GM21360 (cell line): ENCODE measurements around the gene ZNF536.

Experiments used
- ATAC-seq: cut with Tn5 transposase; IDR thresholded peaks from one replicate; pipeline ENCODE4 v1.9.1; 2021; ENCODE audit warnings: mild to moderate bottlenecking, moderate library complexity; ENCODE audit not compliant: unreplicated experiment

The ZNF536 gene

DNA sequence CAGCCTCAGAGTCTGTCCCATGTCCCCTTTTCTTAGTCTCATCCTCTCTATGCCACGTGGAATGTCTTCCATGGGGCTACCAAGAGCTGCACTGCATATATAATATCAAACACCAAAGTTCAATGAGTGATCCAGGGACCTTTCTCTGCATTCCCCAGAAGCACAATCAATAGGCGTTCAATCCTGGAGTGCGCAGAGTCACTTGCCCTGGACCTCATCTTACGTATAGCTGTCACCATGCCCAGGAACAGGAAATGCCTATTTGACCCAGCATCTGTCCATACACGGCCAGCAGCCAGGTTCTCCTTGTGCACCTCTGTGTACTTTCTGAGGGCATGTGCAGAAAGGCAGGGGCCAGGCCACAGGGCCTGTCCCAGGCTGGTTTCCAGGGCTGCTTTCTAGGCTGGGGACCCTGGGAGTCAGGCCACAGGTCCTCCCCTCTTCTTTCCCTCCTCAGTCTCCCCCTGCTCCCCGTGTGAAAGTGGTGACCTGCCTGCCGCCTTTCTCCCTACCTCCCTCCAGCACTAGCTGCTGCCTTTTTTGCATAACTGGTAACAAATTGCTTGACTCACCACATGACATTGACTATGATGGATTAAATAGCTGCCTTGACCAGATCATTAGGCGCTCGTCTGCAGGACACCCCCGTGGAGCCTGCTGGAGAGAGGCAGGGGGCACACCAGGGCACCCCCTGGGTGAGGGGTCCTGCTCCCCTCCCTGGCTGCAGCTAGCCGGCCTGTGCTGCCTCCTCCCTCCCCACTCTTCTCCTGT, 222.0 kb downstream of the ZNF536 start:
- ATAC-seq = no peak

GRCh38 chr19:30596268-30596667, 224.1 kb downstream of the ZNF536 start:
- ATAC-seq = no peak

DNA sequence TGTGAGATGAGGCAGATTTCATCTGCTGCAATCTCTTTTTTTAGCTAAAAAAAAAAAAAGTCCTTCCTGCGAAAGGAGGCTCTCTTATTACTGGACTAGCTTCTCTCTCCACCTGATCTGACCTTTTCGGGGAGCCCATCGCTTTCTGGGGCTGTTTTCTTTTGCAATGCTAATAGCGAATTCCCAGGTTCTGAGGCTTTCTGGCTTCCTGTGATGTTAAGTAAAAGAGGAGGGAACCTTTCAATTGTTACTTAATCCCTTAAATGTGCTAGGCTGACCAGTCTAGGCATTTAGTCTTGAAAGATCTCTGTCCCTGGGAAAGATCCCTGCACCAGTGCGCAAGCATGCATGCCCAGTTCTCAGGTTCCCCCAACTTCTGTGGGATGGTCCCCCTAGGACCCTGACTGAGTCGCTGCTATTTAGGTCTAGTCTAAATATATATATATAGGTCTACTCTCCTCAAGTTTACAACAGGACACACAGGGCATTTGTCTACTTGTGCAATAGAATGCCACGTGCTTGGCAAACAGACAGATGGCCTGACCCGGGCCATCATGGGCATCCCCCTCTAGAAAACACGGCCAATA, 224.7 kb downstream of the ZNF536 start:
- ATAC-seq = no peak

GRCh38 chr19:30598688-30599087, 226.5 kb downstream of the ZNF536 start:
- no peak for ATAC-seq

- no peak for ATAC-seq
Measured at GRCh38 chr19:30602661-30603350, 230.6 kb downstream of the ZNF536 start.

- ATAC-seq = no peak
Measured at GRCh38 chr19:30604657-30605056, 232.5 kb downstream of the ZNF536 start.

DNA sequence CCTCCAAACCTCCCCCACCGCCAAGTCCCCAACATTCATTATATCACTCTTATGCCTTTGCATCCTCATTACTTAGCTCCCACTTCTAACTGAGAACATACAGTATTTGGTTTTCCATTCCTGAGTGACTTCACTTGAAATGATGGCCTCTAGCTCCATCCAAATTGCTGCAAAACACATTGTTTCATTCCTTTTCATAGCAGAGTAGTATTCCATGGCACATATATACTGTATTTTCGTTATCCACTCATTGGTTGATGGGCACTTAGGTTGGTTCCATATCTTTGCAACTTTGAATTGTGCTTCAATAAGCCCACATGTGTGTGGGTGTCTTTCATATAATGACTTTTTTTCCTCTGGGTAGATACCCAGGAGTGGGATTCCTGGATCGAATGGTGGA, 233.1 kb downstream of the ZNF536 start:
- no peak for ATAC-seq

DNA sequence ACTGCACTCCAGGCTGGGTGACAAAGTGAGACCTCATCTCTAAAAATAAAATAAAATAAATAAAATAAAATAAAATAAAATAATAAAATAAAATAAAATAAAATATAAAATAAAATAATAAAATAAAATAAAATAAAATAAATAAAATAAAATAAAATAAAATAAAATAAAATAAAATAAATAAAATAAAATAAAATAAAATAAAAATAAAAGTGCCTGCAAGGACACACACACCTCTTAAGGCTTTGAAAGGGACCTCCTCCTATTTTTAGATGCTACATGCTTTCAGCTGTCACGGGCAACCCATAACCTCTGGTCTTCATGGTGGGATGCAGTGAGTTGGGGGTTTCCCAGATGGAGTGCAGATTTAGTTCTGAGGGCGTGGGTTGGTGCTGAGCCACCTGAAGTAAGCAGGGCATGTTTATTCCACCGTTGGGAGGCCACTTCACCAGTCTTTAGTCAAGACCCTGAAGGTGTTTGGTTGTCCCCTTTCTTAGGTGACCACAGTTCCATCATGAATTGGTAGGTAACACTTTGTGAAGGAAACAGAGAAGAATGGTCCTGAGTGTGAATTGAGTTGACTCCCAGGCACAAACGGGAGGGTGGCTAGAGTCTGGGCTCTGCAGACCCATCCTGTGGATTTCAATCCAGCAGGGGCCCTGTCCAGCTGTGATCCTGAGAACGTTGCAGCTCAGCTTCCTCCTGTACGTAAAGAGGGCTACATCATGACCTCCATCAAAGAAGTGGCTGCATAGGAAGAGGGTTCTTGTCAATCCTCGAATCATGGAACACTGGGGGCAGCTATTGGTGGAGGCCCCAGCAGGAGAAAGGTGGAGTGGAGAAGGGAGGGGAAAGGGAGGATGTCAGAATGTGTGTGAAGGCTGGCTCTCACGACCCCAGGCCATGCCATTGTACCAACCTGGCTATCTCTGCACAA, 234.2 kb downstream of the ZNF536 start:
- no peak for ATAC-seq
